Measurements from ENCODE around the gene TRUB1.

GRCh38 chr10:114937962-114938855, at the start of gene TRUB1:
- no peak for TF ChIP-seq CTCF (IDR thresholded peaks at IDR 0.05)
- TF ChIP-seq EP300 (IDR thresholded peaks at IDR 0.05) = no peak

Data from gastroesophageal sphincter (tissue), 3 donors.